Measurements from ENCODE around the gene MAMSTR.

- TF ChIP-seq EZH2phosphoT487 (IDR thresholded peaks at IDR 0.05; ENCODE audit: borderline replicate concordance, low read length) = no peak
- TF ChIP-seq CTCF (IDR thresholded peaks at IDR 0.05; ENCODE audit: low read depth, low read length, poor library complexity, severe bottlenecking) = no peak
Measured at GRCh38 chr19:48749571-48750198, 30.2 kb upstream of the MAMSTR start.

Measured in DOHH2 (cell line).